Esophagus muscularis mucosa (tissue), 4 donors: ENCODE results near the gene TMEM72.

Source experiments
- CTCF ChIP-seq, 3 experiments: fragments of 200-600 bp in 2 of 3; fragments of 450-650 bp in 1 of 3; sonication (generic) in 2 of 3; IDR thresholded peaks; one replicate each; pipeline ENCODE4 v1.5.1; 2017 to 2019; ENCODE audit warnings: antibody characterized with exemption in 3 of 3, mild to moderate bottlenecking in 2 of 3, moderate library complexity in 1 of 3
- EP300 ChIP-seq: sonication (generic); formaldehyde crosslinking; IDR thresholded peaks from one replicate; pipeline ENCODE4 v1.6.1; 2017; ENCODE audit warnings: antibody characterized with exemption
- POLR2A ChIP-seq: fragments of 450-650 bp; IDR thresholded peaks from one replicate; pipeline ENCODE4 v1.6.1; 2017; ENCODE audit warnings: antibody characterized with exemption, moderate library complexity, mild to moderate bottlenecking, low read depth
- POLR2AphosphoS5 ChIP-seq, 2 donors: sonication (generic); formaldehyde crosslinking; IDR thresholded peaks; one replicate each; pipeline ENCODE4 v1.6.1; 2017; ENCODE audit warnings: antibody characterized with exemption in 2 of 2

DNA sequence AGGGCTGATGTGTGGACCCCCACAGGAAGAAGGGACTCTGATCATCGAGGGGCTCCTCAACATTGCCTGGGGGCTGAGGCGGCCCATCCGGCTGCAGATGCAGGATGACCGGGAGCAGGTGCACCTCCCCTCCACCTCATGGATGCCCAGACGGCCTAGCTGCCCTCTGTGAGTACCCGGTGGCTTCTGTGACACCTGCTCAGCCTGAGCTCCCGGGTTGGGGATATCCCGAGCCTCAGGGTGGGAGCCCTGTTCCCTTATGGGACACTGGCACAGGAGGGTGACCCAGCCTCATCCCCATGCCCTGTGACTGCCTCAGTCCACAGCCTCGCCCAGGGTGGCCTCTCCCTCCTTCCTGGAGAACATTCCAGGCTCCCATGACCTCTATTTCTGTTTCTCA, 71.4 kb downstream of the TMEM72 start:
- no peak for TF ChIP-seq CTCF (IDR thresholded peaks at IDR 0.05)
- TF ChIP-seq POLR2AphosphoS5 (IDR thresholded peaks at IDR 0.05): no peak
- TF ChIP-seq POLR2A: no peak
- no peak for TF ChIP-seq EP300
